GM21367 (cell line): ENCODE data around the gene PRR5L.
A peak's percentile ranks its signal among the peaks of the same experiment; 100 is the strongest.
"Not testable (repeated sequence)": the region's sequence is repeated elsewhere in the genome, so short reads cannot be mapped to it uniquely, and the experiment has no call there.

Experiments used
- ATAC-seq: cut with Tn5 transposase; IDR thresholded peaks from one replicate; pipeline ENCODE4 v1.9.1; 2021; ENCODE audit not compliant: unreplicated experiment

PRR5L gene

DNA sequence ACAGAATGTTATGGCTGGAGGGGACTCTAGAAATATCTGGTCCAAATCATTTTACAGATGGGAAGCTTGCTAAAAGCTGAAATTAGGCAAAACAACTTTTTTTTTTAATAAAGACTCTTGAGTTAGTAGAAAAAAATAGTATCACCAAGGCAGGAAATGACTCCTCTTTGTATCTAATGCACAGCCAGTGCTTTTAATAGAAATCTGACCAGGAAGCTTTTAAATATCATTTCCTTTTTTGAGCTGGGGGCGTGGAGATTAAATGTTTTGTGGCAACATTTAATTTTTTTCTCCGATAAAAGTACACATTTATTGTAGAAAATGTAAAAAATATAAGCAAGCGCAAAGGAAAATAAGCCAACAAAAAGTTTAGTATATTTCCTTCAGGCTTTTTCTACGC is 191.5 kb downstream of the PRR5L start:
- no peak for ATAC-seq

DNA sequence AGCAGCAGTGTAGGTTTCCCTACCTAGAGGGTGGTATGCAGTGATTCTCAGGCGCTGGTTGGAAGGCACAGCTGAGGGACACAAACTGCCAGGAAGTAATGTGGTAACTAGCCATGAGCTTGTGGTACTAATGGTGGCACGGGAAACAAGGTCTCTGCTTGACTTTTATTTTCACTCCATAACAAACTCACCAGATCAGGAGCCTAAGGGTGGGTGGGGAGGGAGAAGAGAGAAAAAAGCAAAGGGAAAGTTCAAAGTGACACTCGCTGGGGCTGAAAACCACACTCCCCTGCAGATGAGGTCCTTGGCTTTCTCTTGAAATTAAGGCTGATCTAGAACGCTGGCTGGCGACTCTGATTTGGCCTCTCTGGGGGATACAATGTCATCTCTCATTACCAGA is 192.0 kb downstream of the PRR5L start:
- peak; percentile 48 for ATAC-seq

DNA sequence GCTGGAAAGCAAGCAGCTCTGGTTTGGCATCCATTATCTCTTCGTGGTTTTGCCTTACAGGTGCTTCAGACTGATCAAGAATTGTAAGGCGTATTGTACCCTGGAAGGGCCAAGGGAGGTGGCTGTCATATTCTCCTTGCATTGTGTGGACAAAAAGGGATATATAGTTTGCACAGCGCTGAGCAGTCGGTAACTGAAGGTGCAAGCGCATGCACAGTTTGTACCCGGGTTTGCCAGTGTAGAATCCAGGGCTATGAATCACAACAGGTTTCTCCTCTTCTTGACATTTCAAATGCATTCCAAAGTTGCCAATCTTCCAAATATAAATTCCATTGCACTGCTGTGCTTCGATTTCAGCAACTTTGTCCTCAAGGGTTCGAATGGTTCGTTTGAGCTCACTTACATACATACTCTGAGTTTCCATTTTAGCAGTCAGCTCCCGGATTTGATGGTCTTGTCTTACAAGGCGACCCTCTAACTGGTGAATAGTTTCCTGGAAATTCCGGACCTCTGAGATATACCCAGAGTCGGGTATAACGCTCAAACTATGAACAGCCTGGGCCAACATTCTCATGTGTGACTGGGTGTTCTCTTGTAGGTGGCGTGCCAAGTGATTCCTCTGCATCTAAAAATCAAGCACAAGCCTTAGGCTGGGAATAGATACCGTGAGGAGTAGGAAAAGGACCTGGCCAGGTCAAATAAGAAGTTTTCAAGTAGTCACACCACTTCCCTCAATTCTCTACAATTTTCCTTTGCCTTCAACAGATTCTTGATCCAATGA is 194.1 kb downstream of the PRR5L start:
- ATAC-seq = no peak

DNA sequence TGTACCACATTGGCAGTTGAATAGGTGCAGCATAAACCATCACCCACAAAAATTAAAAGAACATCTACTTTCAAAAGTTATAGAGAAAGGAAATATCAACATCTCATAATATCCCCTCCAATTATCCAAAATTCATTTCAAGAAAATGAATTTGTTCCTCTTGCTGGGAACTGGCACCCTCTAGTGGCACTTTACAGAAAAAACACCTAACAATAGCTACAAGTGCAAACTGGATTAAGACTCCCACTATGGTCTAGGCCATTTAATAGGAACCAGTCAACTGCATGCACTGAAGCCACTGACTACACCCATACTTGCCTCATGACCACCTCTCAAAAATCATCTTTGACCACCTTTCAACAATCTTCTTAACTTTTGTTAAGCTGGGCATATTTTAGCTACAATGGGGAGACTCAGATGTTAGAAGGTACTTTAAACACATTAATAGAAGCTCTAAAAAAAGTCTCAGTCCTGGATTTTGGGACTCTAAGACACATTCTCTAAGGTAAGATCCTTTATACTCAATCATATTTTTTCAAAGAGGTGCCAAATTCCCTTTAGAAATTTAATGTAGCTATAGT is 196.7 kb downstream of the PRR5L start:
- ATAC-seq = no peak

DNA sequence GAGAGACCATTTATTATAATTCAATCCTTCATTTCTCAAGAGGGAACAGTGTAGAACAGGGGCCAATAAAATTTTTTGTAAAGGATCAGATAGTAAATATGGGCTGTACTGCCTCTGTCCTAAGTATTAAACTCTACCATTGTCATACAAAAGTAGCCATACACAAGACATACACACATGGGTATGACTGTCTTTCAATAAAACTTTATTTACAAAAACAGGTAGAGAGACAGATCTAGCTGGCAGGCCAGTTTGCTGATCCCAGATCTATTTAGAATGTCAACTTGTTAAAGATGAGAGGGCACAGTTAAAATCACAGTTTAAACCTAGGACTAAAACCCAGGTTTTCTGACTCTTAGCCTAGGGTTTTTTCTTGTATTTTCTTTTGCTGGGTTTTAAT is 197.2 kb downstream of the PRR5L start:
- ATAC-seq = no peak

DNA sequence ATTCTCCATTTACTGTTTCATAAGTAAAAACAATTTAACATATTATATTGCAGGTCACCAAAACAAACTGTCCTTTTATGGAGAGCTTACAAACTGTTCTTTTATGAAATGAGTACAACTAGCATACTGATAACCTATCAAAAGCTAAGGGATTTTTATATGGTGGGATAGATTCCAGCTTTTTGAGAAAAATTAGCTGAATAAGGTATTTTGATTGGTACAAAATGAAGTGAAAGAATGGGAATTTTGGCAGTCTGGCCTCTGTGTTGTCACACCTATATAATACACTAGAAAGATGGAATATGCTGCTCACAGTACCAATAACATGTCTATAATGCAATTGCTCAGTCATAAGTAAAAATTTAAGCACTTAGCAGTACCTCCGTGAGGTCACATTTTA is 202.6 kb downstream of the PRR5L start:
- no peak for ATAC-seq

DNA sequence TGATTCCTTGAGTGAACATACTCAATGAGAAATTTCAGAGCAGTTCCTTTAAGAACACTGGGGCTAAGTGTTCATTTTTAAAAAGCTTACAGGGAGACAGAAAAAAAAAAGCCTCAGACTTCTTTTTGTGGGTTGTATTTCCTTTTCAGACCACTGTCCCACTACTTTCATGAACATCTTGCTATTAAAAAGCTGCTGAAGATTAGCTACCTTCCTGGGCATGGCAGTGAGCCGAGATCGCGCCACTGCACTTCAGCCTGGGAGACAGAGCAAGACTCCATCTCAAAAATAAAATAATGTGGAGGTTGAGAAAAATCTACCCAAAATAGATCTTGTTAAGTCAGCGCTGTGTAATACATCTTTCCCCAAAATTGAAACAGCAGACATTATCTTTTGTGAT is 203.2 kb downstream of the PRR5L start:
- ATAC-seq = no peak

DNA sequence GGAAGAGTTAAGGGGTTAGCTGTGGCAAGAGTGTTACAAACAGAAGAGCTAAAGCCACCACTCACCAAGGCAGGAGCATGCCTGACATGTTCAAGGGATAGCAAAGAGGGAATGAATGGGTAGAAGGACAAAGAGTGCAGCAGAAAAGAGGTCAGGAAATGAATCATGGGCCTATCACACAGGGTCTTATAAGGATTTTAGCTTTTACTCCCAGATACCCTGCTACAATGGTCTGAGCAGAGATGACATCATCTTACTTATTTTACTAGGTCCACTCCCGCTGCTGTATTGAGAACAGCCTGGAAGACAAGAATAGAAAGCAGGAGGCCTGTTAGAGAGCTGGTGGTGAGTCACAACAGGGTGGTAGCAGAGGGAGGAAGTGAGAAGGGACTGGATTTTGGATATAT is 204.2 kb downstream of the PRR5L start:
- peak; percentile 93 for ATAC-seq

DNA sequence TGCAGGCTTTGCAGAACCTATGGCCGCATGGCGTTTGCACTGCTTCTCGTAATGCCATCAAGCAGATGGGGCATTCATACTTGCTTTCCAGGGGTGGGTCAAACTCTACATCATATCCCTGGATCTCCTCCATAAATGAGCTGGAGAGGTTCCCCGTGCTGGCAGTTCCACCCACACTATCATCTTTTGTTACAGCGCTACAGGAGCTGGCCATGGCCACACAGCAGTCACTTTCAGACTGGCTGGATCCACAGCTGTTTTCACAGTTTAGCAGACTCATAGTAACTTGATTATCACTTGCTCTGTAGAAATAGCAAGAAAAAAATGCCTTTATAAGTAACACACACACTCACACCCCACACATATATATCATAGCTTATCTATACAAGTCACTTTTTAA is 205.1 kb downstream of the PRR5L start:
- ATAC-seq = no peak

DNA sequence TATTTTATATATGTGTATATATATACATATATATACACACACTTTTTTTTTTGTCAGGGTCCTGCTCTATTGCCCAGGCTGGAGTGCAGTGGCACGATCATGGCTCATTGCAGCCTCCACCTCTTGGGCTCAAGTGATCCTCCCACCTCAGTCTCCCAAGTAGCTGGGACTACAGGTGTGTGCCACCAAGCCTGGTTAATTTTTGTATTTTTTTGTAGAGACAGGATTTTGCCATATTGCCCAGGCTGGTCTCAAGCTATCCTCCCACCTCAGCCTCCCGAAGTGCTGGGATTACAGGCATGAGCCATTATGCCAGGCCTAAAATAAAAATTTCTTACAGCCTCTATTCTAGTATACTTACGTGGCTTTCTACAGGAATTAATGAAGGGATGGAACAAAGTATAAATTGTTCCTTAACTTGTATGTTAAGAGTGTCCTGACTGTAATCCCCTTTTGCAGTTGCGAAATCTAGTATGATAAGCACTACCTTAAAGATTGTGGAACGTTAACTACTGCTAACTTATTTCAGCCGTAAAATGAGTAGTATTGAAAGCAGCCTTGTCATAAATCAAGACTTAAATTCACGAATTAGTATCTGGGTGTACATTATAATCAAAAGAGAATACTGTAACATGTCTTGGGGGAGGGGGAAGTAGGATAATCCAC is 211.9 kb downstream of the PRR5L start:
- ATAC-seq = no peak

DNA sequence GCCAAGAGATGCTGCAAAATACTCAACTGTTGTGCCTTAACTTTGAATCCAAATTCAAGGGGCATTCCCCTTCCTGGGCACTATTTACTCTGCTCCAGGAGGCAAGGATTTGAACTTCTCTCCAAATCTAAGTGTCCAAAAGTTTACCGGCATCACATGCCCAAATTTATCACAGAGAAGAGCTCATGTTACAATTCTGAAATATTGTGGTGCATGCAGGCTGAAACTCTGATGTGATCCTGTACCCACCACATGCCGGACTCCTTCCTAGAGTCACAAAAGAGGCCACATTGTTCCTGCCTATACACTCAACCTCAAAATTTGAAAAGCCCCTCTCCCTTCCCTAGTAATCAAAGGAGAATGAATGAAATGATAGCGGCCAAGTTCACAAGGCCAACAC is 212.7 kb downstream of the PRR5L start:
- ATAC-seq = no peak

DNA sequence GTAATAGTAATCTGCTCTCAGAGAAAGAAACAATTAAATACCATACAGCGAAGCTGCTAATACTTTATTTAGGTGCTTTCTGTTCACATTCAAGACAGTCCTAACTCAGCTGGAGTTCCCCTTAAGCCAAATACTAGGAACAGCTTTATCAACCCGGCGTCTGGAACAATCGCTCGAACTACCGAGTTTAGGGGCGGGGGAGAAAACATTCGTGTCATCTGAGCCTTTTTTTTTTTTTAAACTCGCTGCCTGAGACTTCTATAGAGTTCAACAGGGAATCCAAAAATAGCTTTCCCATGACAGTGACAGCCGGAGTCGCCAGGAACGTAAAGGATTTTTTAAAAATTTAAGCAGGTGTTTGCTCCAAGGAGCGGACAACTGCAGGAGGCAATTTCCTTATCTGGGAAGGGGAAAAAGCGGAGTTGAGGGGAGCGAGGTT is 213.1 kb downstream of the PRR5L start:
- ATAC-seq = no peak

DNA sequence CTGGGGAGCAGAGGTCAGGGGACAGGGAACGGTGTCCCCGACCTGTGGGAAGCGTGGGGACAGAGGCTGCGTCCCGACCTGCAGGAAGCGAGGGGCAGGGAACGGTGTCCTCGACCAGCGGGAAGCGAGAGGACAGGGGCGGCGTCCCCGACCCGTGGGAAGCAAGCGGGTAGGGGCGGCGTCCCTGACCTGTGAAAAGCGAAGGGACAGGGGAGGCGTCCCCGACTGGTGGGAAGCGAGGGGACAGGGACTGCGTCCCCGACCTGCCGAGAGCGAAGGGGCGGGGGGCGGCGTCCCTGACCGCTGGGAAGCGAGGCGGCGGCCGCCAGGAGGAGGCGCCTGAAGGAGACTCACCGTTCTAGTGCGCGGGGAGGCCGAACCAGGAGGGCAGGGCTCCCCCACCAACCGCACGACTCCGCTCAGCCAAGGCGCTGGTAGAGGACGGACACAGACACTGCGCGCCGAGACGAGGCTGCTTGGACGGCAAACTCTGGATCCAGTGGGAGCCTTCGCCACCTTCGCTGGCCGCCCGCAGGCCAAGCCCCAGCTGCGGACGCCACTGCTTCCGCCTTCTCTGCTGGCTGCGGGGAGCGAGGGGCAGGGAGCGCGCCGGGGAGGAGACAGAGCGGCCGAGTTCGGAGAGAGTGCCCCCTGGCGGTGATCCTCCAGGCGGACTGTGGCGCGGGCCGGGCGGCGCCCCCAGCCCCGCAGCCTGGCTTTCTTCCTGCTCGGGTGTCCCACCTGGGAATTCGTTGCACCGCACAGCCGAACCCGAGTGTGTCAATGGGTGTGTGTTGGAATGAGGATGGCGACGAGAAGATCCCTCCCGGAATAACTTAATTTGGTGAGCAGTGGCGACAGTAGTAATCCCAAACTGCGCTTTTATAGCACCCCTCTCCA is 213.9 kb downstream of the PRR5L start, which contains the start of gene TRAF6:
TRAF6 (minus strand) TSS at position 579 of the 900 bp plus-strand sequence. CDS start 8,757 bp downstream, outside the sequence.
- peak; percentile 94 for ATAC-seq

DNA sequence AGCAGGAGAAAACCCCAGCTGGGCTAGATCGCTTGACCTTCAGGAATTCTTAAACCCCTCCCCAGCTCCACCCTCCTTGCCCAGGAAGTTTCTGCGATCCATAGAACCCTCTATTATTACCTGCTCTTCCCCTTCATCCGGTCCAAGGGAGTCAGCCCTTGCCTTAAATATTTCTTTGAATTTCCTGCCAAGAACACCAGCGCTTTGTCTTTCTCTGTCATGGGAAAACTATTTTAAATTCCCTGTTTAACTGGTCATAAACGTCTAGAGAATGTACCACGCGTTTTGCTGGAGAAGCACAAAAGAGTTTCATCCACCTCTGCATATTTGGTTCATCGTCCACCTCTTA is 214.5 kb downstream of the PRR5L start:
- no peak for ATAC-seq

DNA sequence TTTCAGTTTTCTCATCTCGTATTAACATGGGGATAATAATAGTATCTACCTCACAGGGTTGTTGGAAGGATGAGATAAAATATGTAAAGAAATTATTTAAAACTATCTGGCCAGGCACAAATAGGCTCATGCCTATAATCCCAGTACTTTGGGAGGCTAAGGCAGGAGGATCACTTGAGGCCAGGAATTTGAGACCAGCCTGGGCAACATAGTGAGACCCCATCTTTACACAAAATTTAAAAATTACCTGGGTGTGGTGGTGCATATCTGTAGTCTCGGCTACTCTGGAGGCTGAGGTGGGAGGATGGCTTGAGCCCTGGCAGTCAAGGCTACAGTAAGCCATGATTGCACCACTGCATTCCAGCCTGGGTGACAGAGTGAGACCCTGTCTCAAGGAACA is 215.0 kb downstream of the PRR5L start:
- not testable (repeated sequence) for ATAC-seq

DNA sequence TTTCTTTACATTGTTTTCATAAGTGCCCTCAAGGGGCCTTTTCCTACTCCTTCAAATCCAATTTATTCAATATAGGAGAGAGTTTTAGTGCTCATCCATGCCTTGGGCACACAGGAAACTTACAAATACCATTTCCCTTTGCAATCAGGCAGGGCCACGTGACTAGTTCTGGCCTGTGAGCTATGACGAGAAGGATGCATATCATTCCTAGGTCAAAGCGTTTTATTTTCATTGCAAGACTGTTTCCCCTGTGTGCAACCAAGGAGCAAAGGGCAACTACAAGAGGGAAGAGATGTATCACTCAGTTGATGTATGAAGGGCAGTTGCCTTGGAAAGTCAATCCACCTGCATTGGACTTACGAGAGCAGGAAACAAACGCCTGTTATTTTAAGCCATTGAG is 215.9 kb downstream of the PRR5L start:
- ATAC-seq = no peak

DNA sequence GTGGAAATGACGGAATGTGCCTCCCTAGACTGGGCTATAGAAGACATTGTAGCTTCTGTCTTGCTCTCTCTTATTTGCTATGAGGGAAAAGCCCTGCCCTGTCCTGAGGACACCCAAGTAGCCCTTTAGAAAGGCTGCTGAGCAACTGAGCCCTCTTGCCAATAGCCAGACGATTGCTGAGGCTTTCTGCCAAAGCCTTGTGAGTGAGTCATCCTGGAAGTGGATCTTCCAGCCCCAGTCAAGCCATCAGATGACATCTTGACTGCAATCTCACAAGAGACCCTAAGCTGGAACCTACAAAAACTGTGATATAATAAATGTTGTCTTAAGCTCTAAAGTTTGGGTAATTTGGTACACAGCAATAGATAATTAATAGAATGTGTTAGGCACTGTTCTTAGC is 217.9 kb downstream of the PRR5L start:
- no peak for ATAC-seq
